GM21390 (cell line): ENCODE results near the gene KIF26B.

Experiments used
- ATAC-seq: cut with Tn5 transposase; IDR thresholded peaks from one replicate; pipeline ENCODE4 v1.9.1; 2021; ENCODE audit not compliant: unreplicated experiment

The KIF26B gene

DNA sequence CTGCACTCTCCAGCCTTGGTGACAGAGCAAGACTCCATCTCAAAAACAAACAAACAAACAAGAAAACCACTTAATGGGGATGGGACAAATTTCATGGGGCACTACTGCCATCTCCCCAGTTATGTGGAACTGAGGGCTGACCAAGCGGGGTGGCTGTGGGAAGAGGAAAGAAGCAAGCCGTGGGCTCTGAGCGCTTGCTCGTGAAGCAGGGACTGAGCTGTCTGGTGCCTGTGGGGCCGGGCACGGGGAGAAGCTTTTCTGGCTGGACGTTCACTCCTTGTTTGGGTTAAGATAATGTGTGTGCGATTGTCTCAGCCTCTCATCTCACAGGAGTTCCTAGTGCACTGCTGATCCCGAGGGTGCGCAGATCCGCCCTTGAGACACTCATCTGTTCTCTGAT is 22.0 kb upstream of the KIF26B start:
- ATAC-seq, result no peak

DNA sequence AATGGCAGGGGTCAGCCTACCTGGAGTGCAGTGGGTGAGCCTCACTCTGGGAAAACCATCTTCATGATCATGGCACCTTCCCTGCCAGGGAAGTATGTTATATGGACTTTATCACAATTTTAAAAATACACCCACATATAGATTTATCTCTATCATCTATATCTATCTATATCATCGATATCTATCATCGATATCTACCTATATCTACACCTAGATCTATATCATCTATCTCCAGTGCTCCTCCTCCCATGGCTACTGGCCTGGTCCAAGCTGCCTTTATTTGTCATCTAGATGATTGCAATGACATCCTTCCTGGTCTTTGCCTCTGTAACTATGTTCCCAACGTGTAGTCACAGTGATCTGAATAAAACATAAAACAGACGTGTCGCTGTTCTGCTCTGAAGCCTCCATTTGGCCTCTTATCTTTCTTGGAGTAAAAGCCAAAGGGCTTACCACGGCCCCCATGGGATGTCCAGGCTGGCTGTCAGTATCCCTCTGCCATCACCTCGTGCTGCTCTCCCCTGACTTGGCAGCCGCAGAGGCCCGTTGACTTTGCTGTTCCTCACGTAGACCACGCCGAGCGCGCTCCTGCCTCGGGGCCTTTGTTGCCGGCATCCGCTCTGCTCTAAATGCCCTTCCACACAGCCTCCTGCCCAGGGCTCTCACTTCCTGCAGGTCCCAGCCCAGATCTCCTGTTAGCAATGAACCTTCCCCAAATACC is 20.6 kb upstream of the KIF26B start:
- no peak for ATAC-seq

DNA sequence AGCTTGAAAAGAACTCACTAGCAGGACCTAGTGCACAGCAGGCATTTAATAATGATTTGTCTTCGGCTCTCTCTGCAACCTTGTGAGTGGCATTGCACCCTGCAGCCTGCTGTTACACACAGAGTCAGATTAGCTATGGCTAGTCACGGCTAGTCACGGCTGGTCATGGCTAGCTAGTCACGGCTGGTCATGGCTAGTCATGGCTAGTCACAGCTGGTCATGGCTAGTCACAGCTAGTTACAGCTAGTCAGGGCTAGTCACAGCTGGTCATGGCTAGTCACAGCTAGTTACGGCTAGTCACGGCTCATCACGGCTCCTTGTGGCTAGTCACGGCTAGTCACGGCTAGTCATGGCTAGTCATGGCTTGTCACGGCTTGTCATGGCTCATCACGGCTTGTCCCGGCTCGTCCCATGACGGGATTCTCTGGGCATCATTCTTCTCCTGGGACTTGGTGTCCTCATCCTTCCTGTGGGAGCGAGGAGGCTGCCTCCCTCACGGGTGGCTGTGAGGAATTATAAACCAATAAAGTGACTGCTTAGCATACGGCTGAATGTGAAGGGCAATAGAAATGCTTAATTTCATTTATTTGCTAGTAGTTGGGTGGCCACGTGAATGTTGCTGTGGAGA is 12.5 kb upstream of the KIF26B start:
- no peak for ATAC-seq

DNA sequence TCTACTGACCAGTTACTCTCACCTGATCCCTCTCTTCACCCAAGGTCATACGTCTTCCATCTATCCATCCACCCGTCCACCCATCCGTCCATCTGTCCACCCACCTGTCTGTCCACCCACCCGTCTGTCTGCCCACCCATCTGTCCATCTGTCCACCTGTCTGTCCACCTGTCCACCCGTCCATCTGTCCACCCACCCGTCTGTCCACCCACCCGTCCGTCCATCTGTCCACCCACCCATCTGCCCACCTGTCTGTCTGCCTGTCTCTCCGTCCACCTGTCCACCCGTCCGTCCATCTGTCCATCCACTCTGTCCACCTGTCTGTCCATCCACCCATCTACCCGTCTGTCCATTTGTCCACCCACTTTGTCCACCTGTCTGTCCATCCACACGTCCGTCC is 11.8 kb upstream of the KIF26B start:
- ATAC-seq, result no peak

DNA sequence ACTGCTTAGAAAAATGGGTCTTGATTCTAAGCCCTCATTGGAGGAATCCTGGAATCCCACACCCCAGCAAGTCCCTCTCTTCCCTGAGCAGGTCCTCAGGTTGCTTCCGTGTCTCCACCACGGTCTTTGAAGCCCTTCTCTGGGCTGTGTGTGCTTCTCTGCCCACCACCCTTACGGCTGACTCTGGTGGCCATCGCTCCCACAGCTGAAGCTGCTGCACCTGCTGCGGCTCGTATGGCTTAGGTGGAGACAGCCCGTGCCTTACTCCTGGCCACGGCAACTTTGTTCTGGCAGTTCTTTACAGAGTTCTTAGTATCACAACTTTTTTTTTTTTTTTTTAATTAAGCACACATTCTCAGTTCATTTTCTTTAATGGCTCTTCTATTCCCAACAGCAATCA is 10.9 kb upstream of the KIF26B start:
- no peak for ATAC-seq

DNA sequence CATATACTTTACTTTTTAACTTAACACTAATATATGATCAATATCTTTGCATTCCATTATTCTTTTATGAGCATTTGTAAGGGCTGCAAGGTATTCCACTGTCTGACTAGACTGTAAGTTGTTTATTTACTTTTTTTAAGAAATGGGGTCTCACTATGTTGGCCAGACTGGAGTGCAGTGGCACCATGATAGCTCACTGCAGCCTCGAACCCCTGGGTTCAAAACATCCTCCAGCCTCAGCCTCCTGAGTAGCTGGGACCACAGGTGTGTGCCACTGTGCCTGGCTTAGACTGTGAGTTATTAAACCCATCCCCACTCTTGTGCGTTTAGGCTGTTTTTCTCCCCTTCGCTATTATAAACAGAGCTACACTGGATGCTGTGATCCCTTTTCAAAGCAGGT is 6.7 kb upstream of the KIF26B start:
- no peak for ATAC-seq

DNA sequence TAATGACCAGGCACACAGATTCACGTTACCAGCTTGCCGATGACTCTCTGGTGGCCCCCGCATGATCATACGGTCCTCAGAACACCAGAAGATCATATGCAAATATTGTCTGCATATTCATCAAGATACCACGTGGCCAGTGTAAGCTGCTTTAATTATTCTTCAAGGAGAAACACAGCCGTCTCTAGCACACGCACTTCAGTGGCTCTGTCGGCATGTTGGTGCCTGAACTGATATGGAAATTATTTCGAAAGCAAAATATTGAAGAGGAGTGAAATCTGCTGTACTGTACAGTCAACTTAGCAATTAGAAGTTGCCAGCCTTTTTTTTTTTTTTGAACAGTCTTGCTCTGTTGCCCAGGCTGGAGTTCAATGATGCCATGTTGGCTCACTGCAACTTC is 5.9 kb upstream of the KIF26B start:
- ATAC-seq, result no peak

DNA sequence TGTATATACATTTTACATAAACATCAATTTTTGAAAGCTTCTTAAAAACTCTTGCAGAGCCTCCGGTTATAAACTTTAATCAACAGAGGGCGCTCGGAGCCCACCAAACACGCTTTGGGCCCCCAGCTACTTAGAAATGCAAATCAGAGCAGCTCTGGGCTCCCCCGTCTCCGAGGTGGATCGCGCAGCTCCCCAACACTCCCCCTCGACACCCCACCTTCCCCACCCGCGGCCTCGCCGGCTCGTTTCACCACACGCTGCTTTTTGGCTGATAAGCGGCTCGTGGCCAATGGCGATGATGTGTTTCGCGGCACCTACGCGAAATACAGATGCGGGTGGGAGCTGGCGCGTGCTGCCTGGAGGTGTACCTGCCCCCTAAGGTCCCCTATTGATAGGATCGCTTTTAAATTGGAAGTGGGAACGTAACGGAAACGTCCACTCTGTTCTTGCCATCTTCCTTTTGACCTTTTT is 1.7 kb upstream of the KIF26B start:
- no peak for ATAC-seq

DNA sequence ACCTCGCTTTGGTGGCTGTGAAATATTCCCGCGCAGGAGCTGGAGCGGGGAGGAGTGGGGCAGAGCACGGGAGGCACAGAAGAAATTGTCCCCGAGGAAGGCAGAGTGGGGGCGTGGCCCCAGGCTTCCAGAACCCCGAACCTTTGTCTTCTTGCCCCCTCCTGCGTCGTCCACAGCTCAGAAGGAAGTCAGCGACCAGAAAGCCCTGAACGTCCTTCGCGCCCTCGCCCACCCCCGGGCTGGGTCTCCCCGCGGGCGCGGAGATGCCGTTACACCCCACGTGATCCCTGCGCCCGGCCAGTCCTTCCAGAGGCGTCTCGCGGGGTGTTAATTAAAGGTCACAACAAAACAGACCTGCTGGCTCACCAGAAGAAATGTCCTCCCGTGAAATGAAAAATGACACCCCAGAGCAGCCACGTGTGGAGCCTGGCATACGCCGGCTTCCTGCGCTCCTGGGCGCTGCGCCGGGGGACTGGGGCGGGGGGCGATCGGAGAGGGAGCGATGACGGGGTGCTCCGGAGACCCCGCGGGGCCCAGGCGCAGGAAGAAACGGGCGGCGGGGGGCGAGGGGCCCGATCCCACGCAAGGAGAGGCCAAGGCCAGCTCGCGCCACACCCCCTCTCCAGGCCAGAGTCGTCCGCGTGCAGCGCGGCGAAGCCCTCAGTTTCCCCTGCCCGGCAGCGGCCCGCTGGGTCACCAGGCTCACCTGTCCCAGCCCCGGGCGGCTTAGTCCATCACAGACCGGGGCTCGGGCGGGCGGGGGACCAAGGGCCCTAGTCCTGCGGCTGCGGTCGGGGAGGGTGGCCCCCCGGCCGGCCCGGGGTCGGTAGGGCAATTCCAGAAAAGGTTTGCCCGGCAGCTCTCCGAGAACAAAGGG is 995 bp upstream of the KIF26B start:
- no peak for ATAC-seq

DNA sequence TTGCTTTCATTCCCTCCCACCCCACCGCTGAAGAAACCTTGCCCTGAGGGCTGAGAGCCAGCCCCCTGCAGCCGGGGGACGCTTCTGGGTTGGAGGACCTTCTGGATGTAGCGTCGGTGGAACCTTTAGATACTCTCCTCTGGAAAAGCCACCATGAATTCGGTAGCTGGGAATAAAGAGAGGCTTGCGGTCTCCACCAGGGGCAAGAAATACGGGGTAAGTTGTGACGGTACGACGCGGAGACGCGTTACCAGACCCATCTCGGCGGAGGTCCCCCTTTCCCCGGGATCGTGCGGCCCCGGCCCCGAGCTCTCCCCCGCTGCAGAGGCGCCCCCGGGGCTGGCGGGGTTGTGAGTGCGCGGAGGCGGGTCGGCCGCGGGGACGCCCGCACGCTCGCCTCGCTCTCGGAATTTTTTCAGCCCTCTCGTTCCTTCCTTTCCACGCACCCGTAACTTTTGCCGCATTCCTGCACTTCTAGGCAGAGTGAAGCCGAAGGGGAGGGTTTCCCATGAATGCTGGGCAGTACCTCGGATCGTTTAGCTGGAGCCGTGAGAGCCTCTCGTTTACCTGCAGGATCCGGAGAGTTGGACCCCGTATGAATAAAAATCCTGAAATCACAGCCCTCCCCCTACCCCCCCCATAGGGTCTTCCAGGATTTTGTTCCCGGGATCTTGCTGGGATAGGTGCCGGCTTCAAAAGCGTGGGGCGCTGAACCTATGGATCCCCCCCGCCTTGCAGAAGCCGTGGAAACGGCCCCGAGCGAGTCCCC is 671 bp downstream of the KIF26B start:
- ATAC-seq, result no peak

DNA sequence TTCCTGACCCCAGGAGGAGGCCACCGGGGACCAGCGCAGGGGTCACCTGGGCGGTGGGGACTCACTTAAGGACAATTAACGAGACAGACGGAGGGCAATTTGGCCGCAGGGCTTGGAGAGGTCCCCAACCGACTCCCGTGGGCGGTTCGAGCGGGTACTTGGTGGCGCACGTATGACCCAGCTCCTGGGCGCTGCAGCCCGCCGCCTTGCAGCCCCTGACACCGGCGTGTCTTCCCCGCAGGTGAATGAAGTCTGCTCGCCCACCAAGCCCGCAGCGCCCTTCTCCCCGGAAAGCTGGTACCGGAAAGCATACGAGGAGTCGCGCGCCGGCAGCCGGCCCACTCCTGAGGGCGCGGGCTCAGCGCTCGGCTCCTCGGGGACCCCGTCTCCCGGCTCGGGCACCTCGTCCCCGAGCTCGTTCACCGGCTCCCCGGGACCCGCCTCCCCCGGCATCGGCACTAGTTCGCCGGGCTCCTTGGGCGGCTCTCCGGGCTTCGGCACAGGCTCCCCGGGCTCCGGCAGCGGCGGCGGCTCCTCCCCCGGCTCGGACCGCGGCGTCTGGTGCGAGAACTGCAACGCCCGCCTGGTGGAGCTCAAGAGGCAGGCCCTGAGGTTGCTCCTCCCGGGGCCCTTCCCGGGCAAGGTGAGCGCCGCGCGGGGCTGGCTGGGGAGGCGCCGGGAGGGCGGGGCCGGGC is 1.4 kb downstream of the KIF26B start:
- peak; percentile 95 for ATAC-seq

DNA sequence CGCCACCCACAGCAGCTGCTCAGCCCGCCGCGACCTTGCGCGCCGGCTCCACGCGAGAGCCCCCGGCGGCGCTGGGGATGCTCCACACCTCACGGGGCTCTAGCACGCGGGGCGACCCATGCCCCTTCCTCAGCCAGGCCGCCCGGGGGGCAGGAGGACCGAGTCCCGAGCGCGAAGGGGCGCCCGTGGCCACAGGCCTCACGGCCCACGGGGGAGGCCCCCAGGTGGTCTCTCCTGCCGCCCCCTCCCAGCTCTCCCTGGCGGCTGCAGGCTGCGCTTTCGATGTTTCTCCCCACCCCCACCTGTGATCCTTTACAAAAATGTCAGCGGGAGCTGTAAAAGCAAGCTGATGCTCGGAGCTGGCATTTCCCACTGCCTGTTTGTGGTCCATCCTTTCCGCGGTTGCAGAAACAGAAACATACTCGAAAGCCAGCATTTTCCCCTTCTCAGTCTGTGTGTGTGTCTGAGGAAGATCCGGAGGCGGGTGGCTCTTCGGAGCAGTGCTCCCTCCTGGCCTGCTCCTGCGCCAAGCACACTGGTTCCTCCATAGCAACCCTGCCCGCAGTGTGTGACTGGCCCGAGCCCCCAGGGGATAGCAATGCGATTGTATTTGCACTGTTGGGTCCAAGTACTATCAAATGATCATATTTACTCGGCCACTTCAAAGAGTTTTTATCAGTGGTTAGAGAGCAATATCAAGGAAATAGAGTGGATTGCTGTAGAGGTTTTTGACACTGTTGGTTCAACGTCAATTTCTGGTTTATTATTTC is 2.1 kb downstream of the KIF26B start:
- peak; percentile 4 for ATAC-seq

DNA sequence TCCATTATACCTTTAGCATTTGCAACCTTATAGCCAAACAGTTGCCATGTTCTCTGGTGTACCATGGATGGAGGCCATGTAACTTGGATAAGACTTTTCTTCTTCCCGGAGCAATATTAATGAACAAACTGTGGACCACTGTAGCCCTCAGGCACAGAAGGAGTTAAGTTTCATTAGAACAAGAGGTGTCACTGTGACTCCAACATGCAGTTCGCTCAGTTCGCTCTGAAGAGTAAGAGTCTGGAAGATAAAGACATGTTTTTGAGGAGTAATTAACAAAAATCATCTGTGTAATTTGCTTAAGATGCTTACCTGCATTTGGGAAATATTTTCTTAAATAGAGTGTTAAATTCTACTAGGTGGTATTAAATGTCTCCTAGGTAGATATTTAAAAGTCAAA is 4.1 kb downstream of the KIF26B start:
- ATAC-seq, result no peak

DNA sequence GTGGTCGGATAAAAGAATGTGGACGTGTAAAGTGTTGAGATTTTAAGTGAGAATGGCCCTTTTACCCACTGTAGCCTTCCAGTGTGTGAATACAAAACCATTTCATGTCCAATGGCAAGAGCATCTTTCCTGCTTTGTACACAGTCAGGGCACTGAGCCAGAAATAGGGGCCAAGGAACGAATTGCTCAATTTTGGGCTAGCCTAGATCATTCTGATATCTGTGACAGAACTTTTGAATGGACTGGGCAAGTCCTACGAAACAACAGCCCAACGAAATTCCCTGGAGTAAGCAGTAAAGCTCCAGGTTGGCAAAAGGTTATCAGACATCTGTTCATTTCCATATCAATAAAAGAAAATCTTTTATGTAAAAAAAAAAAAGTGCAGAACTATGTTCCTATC is 5.5 kb downstream of the KIF26B start:
- ATAC-seq, result no peak

DNA sequence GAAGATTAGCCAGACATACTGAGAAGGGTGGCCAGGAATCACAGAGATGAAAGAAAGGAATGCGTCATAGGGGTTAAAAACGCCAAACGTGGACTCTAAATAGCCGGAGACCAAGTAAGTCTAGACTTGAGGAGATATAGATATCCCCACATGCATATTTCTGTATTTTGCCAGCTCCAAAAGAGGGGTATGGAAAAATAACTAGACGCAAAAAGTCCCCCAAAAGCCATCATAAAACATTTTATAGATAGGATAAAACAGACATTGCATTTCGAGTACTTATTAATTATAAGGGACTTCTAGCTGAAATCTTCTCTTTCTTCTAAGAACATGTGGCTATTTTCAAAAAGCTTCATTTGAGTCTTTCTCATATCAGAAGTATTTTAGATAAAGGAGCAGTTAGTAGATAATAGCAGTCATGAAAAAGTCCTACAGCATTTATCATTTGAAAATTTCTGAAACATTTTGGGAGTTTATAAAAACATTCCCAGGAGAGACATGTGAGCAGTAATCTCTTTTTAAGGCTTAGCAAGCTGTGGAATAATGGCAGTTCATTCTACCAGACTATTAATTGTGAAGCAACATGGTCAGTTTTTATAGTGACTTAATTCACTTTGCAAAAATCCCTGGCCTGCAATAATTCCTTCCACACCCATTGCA is 6.1 kb downstream of the KIF26B start:
- ATAC-seq, result no peak

DNA sequence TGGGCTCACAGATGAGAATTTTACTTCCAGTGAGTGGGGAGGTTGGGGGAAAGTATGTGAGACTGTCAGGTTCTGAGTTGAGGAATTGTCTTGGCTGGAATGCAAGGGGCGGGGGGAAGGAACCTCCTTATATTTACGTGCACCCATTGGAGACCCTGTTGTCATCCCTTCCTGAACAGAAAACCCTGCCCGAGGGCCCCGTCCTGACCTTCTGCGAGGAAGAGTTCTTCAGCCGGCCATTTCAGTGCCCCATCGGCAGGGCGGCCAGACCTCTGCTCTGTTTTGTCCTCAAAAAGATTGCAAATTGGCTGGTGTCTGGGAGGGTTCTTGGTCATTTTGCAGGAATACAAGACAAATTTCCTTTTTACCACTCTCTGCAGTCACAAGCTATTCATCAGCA is 7.1 kb downstream of the KIF26B start:
- ATAC-seq, result no peak

DNA sequence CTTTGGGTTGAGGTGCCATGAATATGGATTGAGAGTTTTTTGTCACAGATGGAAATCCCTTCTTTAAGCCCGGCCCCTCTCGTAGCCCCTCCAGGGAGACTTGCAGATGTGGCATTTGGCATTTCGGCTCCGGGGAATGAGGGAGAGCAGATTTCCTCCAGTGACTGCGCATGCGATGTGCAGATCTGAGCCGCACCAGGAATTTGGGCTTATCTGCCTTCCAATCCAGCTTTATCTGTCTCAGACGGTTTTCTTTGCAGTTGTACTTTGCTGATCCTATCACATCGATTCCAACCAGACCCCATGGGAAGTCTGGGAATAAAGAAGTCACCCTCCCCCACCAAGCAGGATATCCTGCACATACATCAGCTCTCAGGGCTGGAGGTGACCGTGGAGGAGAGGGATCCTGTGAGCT is 11.7 kb downstream of the KIF26B start:
- no peak for ATAC-seq

DNA sequence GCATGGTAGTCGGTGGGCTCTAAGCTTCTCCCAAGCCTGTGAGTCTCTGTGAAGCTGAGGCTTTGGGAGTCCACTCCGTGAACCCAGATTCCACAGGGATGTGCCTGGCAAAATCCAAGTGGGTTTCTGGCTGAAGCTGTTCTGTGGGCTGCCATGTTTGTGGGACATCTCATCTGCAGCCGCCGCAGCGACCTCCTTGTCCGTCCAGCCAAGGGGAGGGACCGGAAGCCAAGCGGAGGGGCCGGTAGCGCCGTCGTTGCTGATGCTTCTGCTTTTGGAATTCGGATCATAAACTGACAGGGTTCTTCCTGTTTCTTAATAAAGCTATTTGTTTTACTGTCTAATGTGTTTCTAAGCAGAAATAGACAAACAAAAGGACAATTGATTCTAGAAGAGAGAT is 13.3 kb downstream of the KIF26B start:
- ATAC-seq, result no peak

DNA sequence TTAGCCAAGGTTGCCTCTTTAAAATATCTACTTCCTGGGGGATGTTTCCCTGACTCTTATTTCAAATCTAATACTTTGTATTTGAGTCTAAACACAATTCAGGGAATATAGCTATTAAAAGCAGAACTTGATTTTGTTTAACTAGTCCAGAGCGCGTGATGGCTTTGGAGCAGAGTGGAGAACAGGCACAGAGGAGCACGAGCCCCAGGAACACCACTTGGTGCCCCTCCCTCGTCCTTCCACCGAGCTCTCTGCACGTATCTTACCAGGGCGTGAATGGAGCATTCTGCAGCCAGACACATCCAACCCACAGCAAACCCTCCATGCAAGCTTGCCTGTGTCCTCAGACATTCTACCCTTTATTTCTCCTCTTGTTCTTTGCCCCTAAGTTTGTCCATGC is 14.1 kb downstream of the KIF26B start:
- no peak for ATAC-seq
